K562 (cell line): ENCODE measurements around the gene GRIA4. TPM values are rescaled to one million over a fixed set of nuclear protein-coding genes. Genes with fewer than 3 reads are reported as not detected.

Experiments used
- GABPB1 ChIP-seq: sonication (generic); formaldehyde crosslinking; IDR thresholded peaks from 2 replicates; pipeline ENCODE4 v1.8.0; 2022; ENCODE audit warnings: mild to moderate bottlenecking, missing genetic modification reagents
- MTA2 ChIP-seq: fragments of 450-650 bp; IDR thresholded peaks from 2 replicates; pipeline ENCODE4 v1.6.1; 2016; ENCODE audit warnings: low read depth
- RB1 ChIP-seq: fragments of 450-650 bp; IDR thresholded peaks from 2 replicates; pipeline ENCODE4 v1.6.1; 2017; ENCODE audit warnings: low read depth, mild to moderate bottlenecking
- SRF ChIP-seq, 2 experiments: fragments of 250-450, 450-650 bp in 1 of 2; sonication (Bioruptor Pico) in 1 of 2; sonication (generic) in 1 of 2; formaldehyde crosslinking; IDR thresholded peaks; 2 replicates each; pipeline versions ENCODE4 v1.5.0 to v1.5.1; 2020 to 2022; ENCODE audit warnings: mild to moderate bottlenecking in 1 of 2, missing genetic modification reagents in 1 of 2
- TAF9B ChIP-seq: fragments of 450-650 bp; IDR thresholded peaks from 2 replicates; pipeline ENCODE4 v1.6.1; 2018; ENCODE audit warnings: mild to moderate bottlenecking; ENCODE audit not compliant: partially characterized antibody
- ZNF778 ChIP-seq: fragments of 450-650 bp; formaldehyde crosslinking; IDR thresholded peaks from 2 replicates; pipeline ENCODE4 v1.4.0; 2020; ENCODE audit warnings: mild to moderate bottlenecking, moderate library complexity
- polyA plus RNA-seq, 8 experiments: library from polyadenylated mRNA; depleted of rRNA in 4 of 8; stranded (reverse) in 5 of 8; unstranded in 3 of 8; fragments of >200 nt; fragmentation: Nextera tagmentation in 2 of 8; fragmentation: Illumina TruSeq in 1 of 8; extraction: Ambion mirVana in 2 of 8; extraction: Trizol in 1 of 8; gene quantifications; 2 replicates each; pipeline versions ENCODE4 v1.2.1 to v1.2.3, GENCODE V29; 2011 to 2014; ENCODE audit warnings: inconsistent platforms in 1 of 8, missing spikeins in 1 of 8
- total RNA-seq, 7 experiments: library from RNA; depleted of rRNA in 6 of 7; stranded (reverse); fragments of >200 nt in 6 of 7; fragmentation: Illumina TruSeq in 2 of 7; extraction: Trizol in 2 of 7; gene quantifications; 2 replicates each; pipeline versions ENCODE4 v1.2.1 to v1.2.3, GENCODE V29; 2011 to 2021; ENCODE audit warnings: low replicate concordance in 1 of 7
- TF ChIP-seq, protein P1 (sequence below), 2 experiments: fragments of 450-650 bp; formaldehyde crosslinking in 1 of 2; IDR thresholded peaks; 2 replicates each; pipeline versions ENCODE4 v1.4.0 to v1.6.1; 2014 to 2020; ENCODE audit warnings: mild to moderate bottlenecking in 2 of 2, borderline replicate concordance in 1 of 2, low read depth in 1 of 2
- TF ChIP-seq, protein P2 (sequence below): fragments of 450-650 bp; IDR thresholded peaks from 2 replicates; pipeline ENCODE4 v1.6.1; 2016; ENCODE audit warnings: mild to moderate bottlenecking
- TF ChIP-seq, protein P3 (sequence below): fragments of 200-400 bp; formaldehyde crosslinking; IDR thresholded peaks from 2 replicates; pipeline ENCODE4 v1.6.1; 2017; ENCODE audit warnings: mild to moderate bottlenecking, low read depth, low read length, moderate library complexity

GRIA4 gene
- total and polyA plus RNA-seq, 9 of the 15 experiments (the other 6 are each of a cell fraction or from before 2014, with no cell fraction given) = not detected

DNA sequence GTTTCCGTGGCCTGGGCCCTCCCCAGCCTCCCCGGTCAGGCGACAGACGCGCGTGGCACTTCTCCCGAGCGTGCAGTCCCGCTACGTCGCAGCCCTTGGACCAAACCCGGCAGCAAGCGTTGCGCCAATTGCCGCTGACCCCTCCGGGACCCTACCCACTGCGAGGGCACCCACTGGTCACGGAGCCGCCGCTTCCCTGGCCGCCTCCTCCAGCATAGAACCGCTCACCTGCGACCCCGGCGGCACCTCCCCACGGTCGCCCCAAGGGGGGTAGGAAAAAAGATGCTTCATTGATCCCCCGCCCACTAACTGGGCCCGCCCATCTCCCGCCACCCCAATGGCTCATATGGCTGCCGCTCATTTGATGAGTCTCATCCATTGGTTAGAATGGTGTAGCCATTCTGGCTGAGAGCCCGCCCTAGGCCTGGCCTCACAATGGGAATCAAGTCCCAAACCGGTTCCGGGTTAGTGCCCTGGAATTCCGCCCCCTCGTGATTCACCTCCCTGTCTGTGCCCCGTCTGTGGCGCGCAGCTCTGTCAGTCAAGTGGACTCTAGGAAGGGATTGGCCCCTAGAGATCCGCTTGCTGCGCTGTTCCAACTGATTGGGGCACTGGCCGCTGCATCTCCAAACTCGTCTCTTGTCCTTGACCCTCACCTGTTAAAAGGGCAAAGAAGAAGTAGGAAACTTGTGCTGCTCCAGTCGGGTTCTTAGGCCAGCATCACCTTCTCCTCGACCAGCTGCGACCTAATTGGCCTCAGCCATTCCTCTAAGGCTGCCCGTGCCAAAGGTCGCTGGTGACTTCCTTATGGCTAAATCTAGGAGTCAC lies 412.3 kb downstream of the GRIA4 start, which contains the start of gene MSANTD4 (continued):
- TF ChIP-seq, protein P1, sequence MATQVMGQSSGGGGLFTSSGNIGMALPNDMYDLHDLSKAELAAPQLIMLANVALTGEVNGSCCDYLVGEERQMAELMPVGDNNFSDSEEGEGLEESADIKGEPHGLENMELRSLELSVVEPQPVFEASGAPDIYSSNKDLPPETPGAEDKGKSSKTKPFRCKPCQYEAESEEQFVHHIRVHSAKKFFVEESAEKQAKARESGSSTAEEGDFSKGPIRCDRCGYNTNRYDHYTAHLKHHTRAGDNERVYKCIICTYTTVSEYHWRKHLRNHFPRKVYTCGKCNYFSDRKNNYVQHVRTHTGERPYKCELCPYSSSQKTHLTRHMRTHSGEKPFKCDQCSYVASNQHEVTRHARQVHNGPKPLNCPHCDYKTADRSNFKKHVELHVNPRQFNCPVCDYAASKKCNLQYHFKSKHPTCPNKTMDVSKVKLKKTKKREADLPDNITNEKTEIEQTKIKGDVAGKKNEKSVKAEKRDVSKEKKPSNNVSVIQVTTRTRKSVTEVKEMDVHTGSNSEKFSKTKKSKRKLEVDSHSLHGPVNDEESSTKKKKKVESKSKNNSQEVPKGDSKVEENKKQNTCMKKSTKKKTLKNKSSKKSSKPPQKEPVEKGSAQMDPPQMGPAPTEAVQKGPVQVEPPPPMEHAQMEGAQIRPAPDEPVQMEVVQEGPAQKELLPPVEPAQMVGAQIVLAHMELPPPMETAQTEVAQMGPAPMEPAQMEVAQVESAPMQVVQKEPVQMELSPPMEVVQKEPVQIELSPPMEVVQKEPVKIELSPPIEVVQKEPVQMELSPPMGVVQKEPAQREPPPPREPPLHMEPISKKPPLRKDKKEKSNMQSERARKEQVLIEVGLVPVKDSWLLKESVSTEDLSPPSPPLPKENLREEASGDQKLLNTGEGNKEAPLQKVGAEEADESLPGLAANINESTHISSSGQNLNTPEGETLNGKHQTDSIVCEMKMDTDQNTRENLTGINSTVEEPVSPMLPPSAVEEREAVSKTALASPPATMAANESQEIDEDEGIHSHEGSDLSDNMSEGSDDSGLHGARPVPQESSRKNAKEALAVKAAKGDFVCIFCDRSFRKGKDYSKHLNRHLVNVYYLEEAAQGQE (IDR thresholded peaks at IDR 0.05; ENCODE audit: borderline replicate concordance) = no peak
- TF ChIP-seq, protein P1 (CRISPR knock-in tag; IDR thresholded peaks at IDR 0.05; ENCODE audit: low read depth) = peak; percentile 38; the same call in 1 of the 2 replicates
- TF ChIP-seq RB1 = 0 out of 2 replicates have a peak, but pooled peaks have one; percentile 49
- TF ChIP-seq SRF (CRISPR knock-in tag; IDR thresholded peaks at IDR 0.05) = peak in 1 of 2 experiments; percentile 66; a peak in 2 of 4 replicates
- TF ChIP-seq, protein P2, sequence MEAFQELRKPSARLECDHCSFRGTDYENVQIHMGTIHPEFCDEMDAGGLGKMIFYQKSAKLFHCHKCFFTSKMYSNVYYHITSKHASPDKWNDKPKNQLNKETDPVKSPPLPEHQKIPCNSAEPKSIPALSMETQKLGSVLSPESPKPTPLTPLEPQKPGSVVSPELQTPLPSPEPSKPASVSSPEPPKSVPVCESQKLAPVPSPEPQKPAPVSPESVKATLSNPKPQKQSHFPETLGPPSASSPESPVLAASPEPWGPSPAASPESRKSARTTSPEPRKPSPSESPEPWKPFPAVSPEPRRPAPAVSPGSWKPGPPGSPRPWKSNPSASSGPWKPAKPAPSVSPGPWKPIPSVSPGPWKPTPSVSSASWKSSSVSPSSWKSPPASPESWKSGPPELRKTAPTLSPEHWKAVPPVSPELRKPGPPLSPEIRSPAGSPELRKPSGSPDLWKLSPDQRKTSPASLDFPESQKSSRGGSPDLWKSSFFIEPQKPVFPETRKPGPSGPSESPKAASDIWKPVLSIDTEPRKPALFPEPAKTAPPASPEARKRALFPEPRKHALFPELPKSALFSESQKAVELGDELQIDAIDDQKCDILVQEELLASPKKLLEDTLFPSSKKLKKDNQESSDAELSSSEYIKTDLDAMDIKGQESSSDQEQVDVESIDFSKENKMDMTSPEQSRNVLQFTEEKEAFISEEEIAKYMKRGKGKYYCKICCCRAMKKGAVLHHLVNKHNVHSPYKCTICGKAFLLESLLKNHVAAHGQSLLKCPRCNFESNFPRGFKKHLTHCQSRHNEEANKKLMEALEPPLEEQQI = peak; percentile 89
- TF ChIP-seq TAF9B = peak; percentile 34
- TF ChIP-seq, protein P3, sequence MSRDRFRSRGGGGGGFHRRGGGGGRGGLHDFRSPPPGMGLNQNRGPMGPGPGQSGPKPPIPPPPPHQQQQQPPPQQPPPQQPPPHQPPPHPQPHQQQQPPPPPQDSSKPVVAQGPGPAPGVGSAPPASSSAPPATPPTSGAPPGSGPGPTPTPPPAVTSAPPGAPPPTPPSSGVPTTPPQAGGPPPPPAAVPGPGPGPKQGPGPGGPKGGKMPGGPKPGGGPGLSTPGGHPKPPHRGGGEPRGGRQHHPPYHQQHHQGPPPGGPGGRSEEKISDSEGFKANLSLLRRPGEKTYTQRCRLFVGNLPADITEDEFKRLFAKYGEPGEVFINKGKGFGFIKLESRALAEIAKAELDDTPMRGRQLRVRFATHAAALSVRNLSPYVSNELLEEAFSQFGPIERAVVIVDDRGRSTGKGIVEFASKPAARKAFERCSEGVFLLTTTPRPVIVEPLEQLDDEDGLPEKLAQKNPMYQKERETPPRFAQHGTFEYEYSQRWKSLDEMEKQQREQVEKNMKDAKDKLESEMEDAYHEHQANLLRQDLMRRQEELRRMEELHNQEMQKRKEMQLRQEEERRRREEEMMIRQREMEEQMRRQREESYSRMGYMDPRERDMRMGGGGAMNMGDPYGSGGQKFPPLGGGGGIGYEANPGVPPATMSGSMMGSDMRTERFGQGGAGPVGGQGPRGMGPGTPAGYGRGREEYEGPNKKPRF = no peak
- peak; percentile 95 for TF ChIP-seq GABPB1
- peak; percentile 64 for TF ChIP-seq MTA2
- no peak for TF ChIP-seq ZNF778 (CRISPR knock-in tag)
